Heart left ventricle (tissue), 16 donors: ENCODE data around the gene TUBD1. TPM values are rescaled to one million over a fixed set of nuclear protein-coding genes. Genes with fewer than 3 reads are reported as not detected.
"Not testable (repeated sequence)": the region's sequence is repeated elsewhere in the genome, so short reads cannot be mapped to it uniquely, and the experiment has no call there.

Experiments
- ATAC-seq, 4 donors: fragments of 200-7000 bp; cut with Tn5 transposase; one replicate each; pipeline ENCODE4 v1.9.1; 2020 to 2022; ENCODE audit warnings: moderate library complexity in 4 of 4, mild to moderate bottlenecking in 3 of 4, moderate number of reproducible peaks in 1 of 4
- DNase-seq, 5 donors: peaks; one replicate each; pipeline ENCODE4 v3.0.0-alpha.2; 2020
- H3K27ac ChIP-seq, 12 donors: fragments of 200-600 bp; sonication (generic) in 4 of 12; one replicate each; pipeline versions ENCODE4 v1.5.0 to v1.8.0; 2016 to 2022; ENCODE audit warnings: mild to moderate bottlenecking in 2 of 12
- H3K27me3 ChIP-seq, 9 donors: fragments of 200-600 bp; sonication (generic) in 2 of 9; one replicate each; pipeline versions ENCODE4 v1.5.1 to v1.8.0; 2016 to 2022; ENCODE audit warnings: mild to moderate bottlenecking in 3 of 9
- H3K36me3 ChIP-seq, 9 donors: fragments of 200-600 bp; sonication (generic) in 2 of 9; one replicate each; pipeline versions ENCODE4 v1.5.0 to v1.8.0; 2018 to 2022; ENCODE audit warnings: mild to moderate bottlenecking in 2 of 9
- H3K4me1 ChIP-seq, 12 donors: fragments of 200-600 bp; sonication (generic) in 4 of 12; one replicate each; pipeline versions ENCODE4 v1.5.0 to v1.8.0; 2016 to 2022; ENCODE audit warnings: mild to moderate bottlenecking in 3 of 12
- H3K4me3 ChIP-seq, 12 donors: fragments of 200-600 bp; sonication (generic) in 4 of 12; one replicate each; pipeline versions ENCODE4 v1.5.0 to v1.8.0; 2017 to 2022; ENCODE audit warnings: mild to moderate bottlenecking in 9 of 12, moderate library complexity in 4 of 12
- H3K9me3 ChIP-seq, 12 donors: fragments of 200-600 bp; sonication (generic) in 4 of 12; one replicate each; pipeline versions ENCODE4 v1.5.0 to v1.8.0; 2016 to 2022; ENCODE audit warnings: mild to moderate bottlenecking in 1 of 12
- POLR2A ChIP-seq, 2 donors: fragments of 450-650 bp; IDR thresholded peaks; one replicate each; pipeline ENCODE4 v1.6.1; 2017; ENCODE audit warnings: antibody characterized with exemption in 2 of 2, mild to moderate bottlenecking in 2 of 2, moderate library complexity in 2 of 2
- WGBS, 4 donors: extraction: QIAGEN DNeasy Blood & Tissue Kit in 2 of 4; methylation state at CpG; one replicate each; pipeline versions ENCODE4 v1.1.5 to v1.1.7; 2013 to 2018; 5-methylcytosine and 5-hydroxymethylcytosine counted together
- intact Hi-C, 10 donors: fragments of 100-400 bp; cut with DNase I; formaldehyde crosslinking; loops; one replicate each; pipeline versions ENCODE4 v1.11.1 to v1.14.2; 2022
- polyA plus RNA-seq, 2 donors: library from polyadenylated mRNA; stranded (reverse); fragments of 200-250 nt; gene quantifications; one replicate each; pipeline ENCODE4 v1.2.3, GENCODE V29; 2013
- total RNA-seq, 9 donors: library from RNA; depleted of rRNA in 2 of 9; stranded (reverse); fragments of >200 nt in 2 of 9; fragmentation: NEBNext Ultra II Directional in 3 of 9; extraction: Animal tissue kit (Norgen Biotek cat#: 25700) in 3 of 9; gene quantifications; one replicate each; pipeline versions ENCODE4 v1.1.0 to v1.2.4, GENCODE V29; 2016 to 2023
- TF ChIP-seq, protein P1 (sequence below), 12 donors: fragments of 200-600 bp; sonication (generic) in 4 of 12; IDR thresholded peaks; one replicate each; pipeline versions ENCODE4 v1.5.0 to v1.8.0; 2018 to 2022; ENCODE audit warnings: antibody characterized with exemption in 12 of 12, mild to moderate bottlenecking in 5 of 12
- donor health status: ischemic (EF 13 %, LVEDD 7.1; RV severe dilation, severe dysfunction).
- donor health status: healthy with polysubstance abuse.
- donor health status: DM: no; HTN: yes; CAD: no.
- donor health status: DM: no; HTN: no; CAD: no.
- donor health status: ischemic (EF 25% LVEDD 6.9; RV normal size, moderate dysfunction).
- donor health status: ischemic (EF 25% LVEDD 5.7; RV mildly dilated, moderate dysfunction).
- donor health status: healthy.
- donor health status: DM: yes; HTN: yes; CAD: no.
- donor health status: ischemic (EF 35%, LVEDD 5.7; RV mildly dilated, moderate dysfunction).
- donor health status: nonischemic (EF 11% LVEDD 7.7; RV severe dilation, severe dysfunction).
- donor health status: DM: yes; HTN: yes; CAD: no.
- donor health status: PGD.
- donor health status: ischemic (EF 29% LVEDD 5.4; RV normal size, mild dysfunction).
- donor health status: nonischemic (EF 23%, LVEDD 6.1; RV moderate dilation, normal function).

TUBD1 gene
- total and polyA plus RNA-seq, 11 donors: 3.7 to 8.5 (median 6.2) TPM

DNA sequence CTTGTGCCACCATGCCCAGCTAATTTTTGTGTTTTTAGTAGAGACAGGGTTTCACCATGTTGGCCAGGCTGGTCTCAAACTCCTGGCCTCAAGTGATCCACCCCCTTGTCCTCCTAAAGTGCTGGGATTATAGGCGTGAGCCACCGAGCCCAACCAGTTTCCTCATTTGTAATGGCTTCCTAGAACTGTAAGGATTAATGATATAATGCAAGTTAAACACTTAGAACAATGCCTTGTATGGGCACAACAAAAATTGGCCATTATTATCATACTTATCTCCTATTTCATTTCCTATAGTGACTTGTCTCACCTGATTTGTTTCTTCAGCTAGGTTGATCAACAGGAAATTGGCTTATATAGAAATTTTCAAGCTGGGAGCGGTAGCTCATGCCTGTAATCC, 14.1 kb downstream of the TUBD1 start:
- Histone ChIP-seq H3K9me3 (no peaks in the 10 kb centered on the region), H3K27ac (no peak overlapping the region), H3K27me3 (no peaks in the 10 kb centered on the region), H3K4me3 (no peak overlapping the region), H3K36me3 (peaks cover 0 to 98% (median 83%) of the 10 kb centered on the region in 9 donors), H3K4me1 (no peaks in the 10 kb centered on the region)
- TF ChIP-seq, protein P1, sequence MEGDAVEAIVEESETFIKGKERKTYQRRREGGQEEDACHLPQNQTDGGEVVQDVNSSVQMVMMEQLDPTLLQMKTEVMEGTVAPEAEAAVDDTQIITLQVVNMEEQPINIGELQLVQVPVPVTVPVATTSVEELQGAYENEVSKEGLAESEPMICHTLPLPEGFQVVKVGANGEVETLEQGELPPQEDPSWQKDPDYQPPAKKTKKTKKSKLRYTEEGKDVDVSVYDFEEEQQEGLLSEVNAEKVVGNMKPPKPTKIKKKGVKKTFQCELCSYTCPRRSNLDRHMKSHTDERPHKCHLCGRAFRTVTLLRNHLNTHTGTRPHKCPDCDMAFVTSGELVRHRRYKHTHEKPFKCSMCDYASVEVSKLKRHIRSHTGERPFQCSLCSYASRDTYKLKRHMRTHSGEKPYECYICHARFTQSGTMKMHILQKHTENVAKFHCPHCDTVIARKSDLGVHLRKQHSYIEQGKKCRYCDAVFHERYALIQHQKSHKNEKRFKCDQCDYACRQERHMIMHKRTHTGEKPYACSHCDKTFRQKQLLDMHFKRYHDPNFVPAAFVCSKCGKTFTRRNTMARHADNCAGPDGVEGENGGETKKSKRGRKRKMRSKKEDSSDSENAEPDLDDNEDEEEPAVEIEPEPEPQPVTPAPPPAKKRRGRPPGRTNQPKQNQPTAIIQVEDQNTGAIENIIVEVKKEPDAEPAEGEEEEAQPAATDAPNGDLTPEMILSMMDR (IDR thresholded peaks at IDR 0.05): no peak
- TF ChIP-seq POLR2A (IDR thresholded peaks at IDR 0.05): no peak
- ATAC-seq: no peak
- WGBS, 4 donors: 84 to 99% (median 89%) methylated on average over 3 of the region's 3 CpGs
- intact Hi-C loops: no loop called here
- DNase-seq: no peak

DNA sequence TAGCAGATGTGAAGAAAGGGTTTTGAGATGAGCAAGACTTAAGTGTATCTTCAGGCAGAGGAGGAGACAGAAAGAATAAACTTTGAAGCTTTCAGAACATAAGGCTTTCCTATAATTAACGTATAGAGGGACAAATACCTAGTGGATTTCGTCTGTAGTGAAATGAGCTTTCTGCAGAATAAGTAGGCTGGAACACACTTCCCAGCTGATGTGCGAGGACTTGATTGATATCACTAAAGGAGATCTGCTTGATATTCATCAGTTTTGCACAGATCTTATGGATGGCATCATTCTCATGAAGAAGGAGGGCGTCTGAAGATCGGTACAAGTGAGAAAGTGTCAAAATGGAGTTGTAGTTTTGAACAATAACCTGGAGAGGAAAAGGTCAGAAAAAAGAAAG, 14.8 kb downstream of the TUBD1 start:
- 91 to 92% (median 91%) methylated on average over 5 of the region's 5 CpGs for WGBS, 4 donors
- no peaks in the 10 kb centered on the region for H3K9me3 ChIP-seq
- DNase-seq (no peak), ATAC-seq (no peak)
- intact Hi-C loops: no loop called here
- no peaks in the 10 kb centered on the region for H3K27me3 ChIP-seq
- H3K4me1 ChIP-seq: no peaks in the 10 kb centered on the region
- no peak overlapping the region for H3K27ac ChIP-seq
- no peak for TF ChIP-seq POLR2A (IDR thresholded peaks at IDR 0.05)
- TF ChIP-seq, protein P1 (IDR thresholded peaks at IDR 0.05): no peak
- H3K36me3 ChIP-seq: peaks cover 0 to 98% (median 76%) of the 10 kb centered on the region in 9 donors
- no peak overlapping the region for H3K4me3 ChIP-seq

DNA sequence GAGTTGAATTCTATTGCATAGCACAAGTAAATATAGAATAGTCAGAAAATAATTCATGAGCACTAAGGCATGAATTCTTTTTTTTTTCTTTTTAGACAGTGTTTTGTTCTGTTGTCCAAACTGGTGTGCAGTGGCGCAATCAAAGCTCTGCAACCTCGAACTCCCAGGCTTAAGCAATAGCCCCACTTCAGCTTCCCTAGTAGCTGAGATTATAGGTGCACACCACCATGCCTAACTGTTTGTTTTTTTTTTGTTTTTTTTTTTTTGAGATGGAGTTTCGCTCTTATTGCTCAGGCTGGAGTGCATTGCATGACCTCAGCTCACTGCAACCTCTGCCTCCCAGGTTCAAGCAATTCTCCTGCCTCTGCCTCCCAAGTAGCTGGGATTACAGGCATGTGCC, 16.6 kb downstream of the TUBD1 start:
- Histone ChIP-seq H3K36me3 (peaks cover 0 to 99% (median 66%) of the 10 kb centered on the region in 9 donors), H3K4me1 (no peaks in the 10 kb centered on the region), H3K27me3 (no peaks in the 10 kb centered on the region), H3K4me3 (no peak overlapping the region), H3K27ac (no peak overlapping the region), H3K9me3 (no peaks in the 10 kb centered on the region)
- ATAC-seq: no peak
- DNase-seq: no peak
- intact Hi-C loops: no loop called here
- TF ChIP-seq, protein P1 (IDR thresholded peaks at IDR 0.05): no peak
- no peak for TF ChIP-seq POLR2A (IDR thresholded peaks at IDR 0.05)
- WGBS, 4 donors: 94 to 97% (median 96%) methylated on average over 3 of the region's 3 CpGs

DNA sequence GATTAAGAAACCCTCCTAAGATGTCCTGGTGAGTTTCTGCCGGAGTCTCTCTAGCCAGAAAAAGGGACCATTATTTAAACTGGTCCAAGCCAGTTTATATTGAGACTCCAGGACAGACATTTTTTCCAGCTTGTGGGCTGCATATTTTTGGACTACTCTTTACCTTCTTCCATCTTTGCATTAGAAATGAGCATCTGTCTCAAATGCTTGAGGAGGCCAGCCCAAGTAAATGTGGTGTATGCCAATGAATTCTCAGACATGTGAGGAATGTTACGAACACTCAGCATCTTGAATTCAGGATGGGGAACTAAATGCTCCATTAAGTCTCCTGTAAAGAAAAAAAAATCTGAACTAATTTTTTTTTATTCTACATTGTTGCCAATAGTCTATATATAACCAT, 18.4 kb downstream of the TUBD1 start:
- no peaks in the 10 kb centered on the region for H3K27me3 ChIP-seq

DNA sequence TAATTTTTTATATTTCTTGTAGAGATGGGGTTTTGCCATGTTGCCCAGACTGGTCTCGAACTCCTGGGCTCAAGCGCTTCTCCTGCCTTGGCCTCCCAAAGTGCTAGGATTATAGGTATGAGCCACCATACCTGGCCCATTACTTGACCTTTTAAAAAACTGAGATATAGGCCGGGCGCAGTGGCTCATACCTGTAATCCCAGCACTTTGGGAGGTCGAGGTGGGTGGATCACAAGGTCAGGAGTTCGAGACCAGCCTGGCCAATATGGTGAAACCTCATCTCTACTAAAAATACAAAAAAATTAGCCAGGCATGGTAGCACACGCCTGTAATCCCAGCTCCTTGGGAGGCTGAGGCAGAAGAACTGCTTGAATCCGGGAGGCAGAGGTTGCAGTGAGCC, 19.3 kb downstream of the TUBD1 start:
- H3K4me3 ChIP-seq, DNase-seq, H3K4me1 ChIP-seq, H3K27me3 ChIP-seq, ATAC-seq, intact Hi-C loops, H3K27ac ChIP-seq, H3K9me3 ChIP-seq: not testable (repeated sequence)
- peaks cover 0 to 73% (median 41%) of the 10 kb centered on the region in 9 donors for H3K36me3 ChIP-seq
- WGBS, 4 donors: 95 to 99% (median 96%) methylated on average over 8 of the region's 8 CpGs

More for the DNA sequence above, 18.4 kb downstream of the TUBD1 start:
- WGBS, 4 donors: 92 to 96% (median 95%) methylated on average over 2 of the region's 2 CpGs
- H3K4me1 ChIP-seq: no peaks in the 10 kb centered on the region
- no peak overlapping the region for H3K4me3 ChIP-seq
- no peak for TF ChIP-seq POLR2A (IDR thresholded peaks at IDR 0.05)
- TF ChIP-seq, protein P1 (IDR thresholded peaks at IDR 0.05): no peak
- intact Hi-C loops: no loop called here
- no peak overlapping the region for H3K27ac ChIP-seq
- no peaks in the 10 kb centered on the region for H3K9me3 ChIP-seq
- ATAC-seq (no peak), DNase-seq (no peak)
- H3K36me3 ChIP-seq: peaks cover 0 to 83% (median 51%) of the 10 kb centered on the region in 9 donors
